Lower leg skin (tissue), 4 donors: ENCODE results near the gene C11orf58. TPM values are rescaled to one million over a fixed set of nuclear protein-coding genes. Genes with fewer than 3 reads are reported as not detected.
A peak's percentile ranks its signal among the peaks of the same experiment; 100 is the strongest.

Experiments
- DNase-seq, 2 donors: peaks; one replicate each; pipeline ENCODE4 v3.0.0-alpha.2; 2019; ENCODE audit warnings: low spot score in 2 of 2
- H3K4me3 ChIP-seq: fragments of 200-600 bp; sonication (generic); 2 replicates; pipeline ENCODE4 v1.5.1; 2017; ENCODE audit warnings: mild to moderate bottlenecking, low read depth; ENCODE audit not compliant: poor library complexity, severe bottlenecking
- CTCF ChIP-seq, 3 donors: fragments of 450-650 bp; IDR thresholded peaks; one replicate each; pipeline ENCODE4 v1.5.1; 2016; ENCODE audit warnings: antibody characterized with exemption in 3 of 3, mild to moderate bottlenecking in 3 of 3, moderate library complexity in 2 of 3
- POLR2A ChIP-seq, 2 donors: fragments of 450-650 bp; IDR thresholded peaks; one replicate each; pipeline ENCODE4 v1.6.1; 2016 to 2017; ENCODE audit warnings: antibody characterized with exemption in 2 of 2, mild to moderate bottlenecking in 1 of 2, moderate library complexity in 1 of 2
- WGBS, 2 donors: methylation state at CpG; one replicate each; pipeline ENCODE4 v1.1.5; 2018; 5-methylcytosine and 5-hydroxymethylcytosine counted together
- intact Hi-C: fragments of 100-400 bp; cut with DNase I; formaldehyde crosslinking; loops from one replicate; pipeline ENCODE4 v1.15.0; 2023; ENCODE audit warnings: low total_unique reads
- total RNA-seq, 4 donors: library from RNA; depleted of rRNA; stranded (reverse); fragments of >200 nt; gene quantifications; one replicate each; pipeline ENCODE4 v1.1.0, GENCODE V29; 2016

The C11orf58 gene
- total RNA-seq, 4 donors from 2014 or later, result 109 to 168 (median 154) TPM

- no peak overlapping the region for H3K4me3 ChIP-seq
- TF ChIP-seq CTCF (IDR thresholded peaks at IDR 0.05) (no peak), POLR2A (IDR thresholded peaks at IDR 0.05) (no peak)
- WGBS, 2 donors, result 86 to 94% methylated on average over 10 of the region's 10 CpGs
- DNase-seq, result no peak
- intact Hi-C loops, result no loop called here
These were observed 63.0 kb downstream of the C11orf58 start for GRCh38 chr11:16801288-16801980.

GRCh38 chr11:16804104-16804947 is 65.9 kb downstream of the C11orf58 start:
- WGBS, 2 donors, result 34 to 37% methylated on average over 7 of the region's 7 CpGs
- DNase-seq, result no peak
- TF ChIP-seq POLR2A (IDR thresholded peaks at IDR 0.05), result no peak
- TF ChIP-seq CTCF (IDR thresholded peaks at IDR 0.05), result no peak
- intact Hi-C loops, result no loop called here
- H3K4me3 ChIP-seq, result no peak overlapping the region

DNA sequence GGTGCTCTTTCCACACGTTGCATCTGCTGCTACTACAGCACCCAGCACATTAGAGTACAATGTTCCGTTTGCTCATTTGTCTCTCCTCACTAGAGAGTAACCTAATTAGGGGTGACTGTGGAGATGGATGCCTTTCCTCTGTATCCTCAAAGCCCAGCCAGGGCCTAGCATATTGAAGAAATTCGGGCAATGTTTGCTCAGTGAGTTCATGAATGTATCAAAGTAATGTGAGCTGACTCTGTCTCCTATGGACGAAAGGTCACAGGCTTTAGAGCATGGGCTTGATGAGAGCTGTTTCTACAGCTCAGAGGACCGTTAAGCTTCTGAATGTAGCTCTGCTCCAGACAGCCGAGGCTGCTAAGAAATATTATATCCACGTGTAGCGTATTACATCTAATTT is 67.5 kb downstream of the C11orf58 start:
- DNase-seq, result no peak
- intact Hi-C loops, result no loop called here
- TF ChIP-seq POLR2A (IDR thresholded peaks at IDR 0.05), result no peak
- no peak for TF ChIP-seq CTCF (IDR thresholded peaks at IDR 0.05)
- no peak overlapping the region for H3K4me3 ChIP-seq
- 86 to 89% methylated on average over 8 of the region's 8 CpGs for WGBS, 2 donors

- 21 to 25% methylated on average over 11 of the region's 11 CpGs for WGBS, 2 donors
- H3K4me3 ChIP-seq, result no peak overlapping the region
- peak in 1 of 2 donors; percentile 86 for DNase-seq
- no peak for TF ChIP-seq POLR2A (IDR thresholded peaks at IDR 0.05)
- no peak for TF ChIP-seq CTCF (IDR thresholded peaks at IDR 0.05)
- intact Hi-C loops, result no loop called here
These were observed 68.3 kb downstream of the C11orf58 start for GRCh38 chr11:16806791-16807190.

GRCh38 chr11:16807306-16807705 is 68.9 kb downstream of the C11orf58 start:
- no peak for DNase-seq
- no peak overlapping the region for H3K4me3 ChIP-seq
- intact Hi-C loops, result no loop called here
- TF ChIP-seq CTCF (IDR thresholded peaks at IDR 0.05) (no peak), POLR2A (IDR thresholded peaks at IDR 0.05) (no peak)
- WGBS, 2 donors, result 59 to 60% methylated on average over 3 of the region's 3 CpGs
